ENCODE measurements around the gene ARSI.

Gene ARSI

DNA sequence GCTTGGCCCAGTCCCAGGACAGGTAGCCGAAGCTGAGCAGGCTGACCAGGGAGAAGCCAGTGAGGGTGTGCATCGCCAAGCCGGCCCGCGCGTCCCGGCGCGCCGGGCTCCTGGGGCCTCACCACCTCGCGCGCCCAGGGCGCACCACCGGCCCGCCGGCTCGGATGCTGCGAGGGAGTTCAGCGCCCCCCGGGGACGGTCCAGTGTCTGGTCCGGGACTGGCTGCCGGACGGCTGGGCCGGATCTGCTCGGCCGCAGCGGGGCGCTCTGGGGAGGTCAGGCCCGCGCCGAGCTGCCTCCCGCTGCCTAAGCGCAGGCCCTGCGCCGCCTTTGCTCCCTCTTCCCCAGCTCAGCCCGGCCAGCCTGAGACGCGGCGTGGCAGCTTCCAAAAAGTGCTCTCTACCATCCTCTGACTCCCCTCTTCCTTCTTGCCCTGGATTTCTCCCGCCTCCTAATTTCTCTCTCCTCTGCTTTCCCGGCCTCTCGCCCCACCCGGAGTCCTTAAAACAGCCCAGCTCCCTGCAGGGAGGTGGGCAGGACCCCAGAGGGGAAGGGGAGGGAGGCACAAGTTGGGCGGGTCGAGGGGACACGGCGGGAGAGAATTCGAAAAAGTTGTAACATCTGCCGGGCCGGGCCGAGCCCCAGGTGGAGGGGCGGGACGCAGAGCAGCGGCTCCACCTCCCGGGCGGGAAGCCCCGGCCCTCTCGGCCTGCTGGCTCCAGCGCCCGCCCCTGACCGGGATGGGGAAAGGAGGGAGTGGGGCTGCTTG is at the start of gene ARSI:
TSS of gene ARSI (minus strand) at position 605 of the 769 bp plus-strand sequence. CDS start at position 73, 532 bp downstream.
- no peak for DNase-seq

DNA sequence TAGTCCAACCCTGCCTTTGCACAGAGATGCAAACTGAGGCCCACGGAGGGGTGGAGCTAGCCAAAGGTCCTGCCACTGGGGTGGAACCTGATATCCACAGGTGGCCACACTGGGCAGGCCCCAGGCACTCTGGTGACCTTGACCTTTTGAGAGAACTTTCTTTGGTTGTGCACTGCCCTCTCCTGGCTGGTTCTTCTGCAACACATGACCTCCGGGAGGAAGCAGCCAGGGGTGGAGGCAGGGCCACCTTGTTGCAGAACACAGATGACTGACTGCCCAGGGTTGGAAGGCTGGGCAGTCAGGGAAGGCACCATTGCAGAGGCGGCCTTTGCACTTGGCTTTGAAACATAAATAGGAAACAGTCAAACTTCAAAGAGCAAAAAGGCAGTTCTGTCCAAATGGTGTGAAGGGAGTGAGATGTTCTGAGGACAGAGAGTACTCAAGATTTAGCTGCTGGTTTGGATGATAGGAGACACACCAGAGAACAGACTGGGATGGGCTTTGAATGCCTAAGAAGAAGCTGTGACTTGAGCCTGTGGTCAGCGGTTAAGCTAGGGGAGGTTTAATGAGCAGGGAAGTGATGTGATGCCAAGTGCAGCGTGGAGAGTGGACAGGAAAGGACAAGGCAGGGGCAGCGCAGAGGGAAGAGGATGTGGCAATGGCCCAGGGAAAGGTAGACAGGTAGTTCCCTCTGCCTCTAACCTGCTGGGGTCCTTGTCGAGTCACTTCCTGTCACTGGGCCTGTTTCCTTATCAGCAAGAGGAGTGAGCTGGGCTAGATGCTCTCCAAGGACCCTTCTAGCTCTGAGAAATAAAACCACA is 48.0 kb upstream of the ARSI start:
- DNase-seq: peak; percentile 66

DNA sequence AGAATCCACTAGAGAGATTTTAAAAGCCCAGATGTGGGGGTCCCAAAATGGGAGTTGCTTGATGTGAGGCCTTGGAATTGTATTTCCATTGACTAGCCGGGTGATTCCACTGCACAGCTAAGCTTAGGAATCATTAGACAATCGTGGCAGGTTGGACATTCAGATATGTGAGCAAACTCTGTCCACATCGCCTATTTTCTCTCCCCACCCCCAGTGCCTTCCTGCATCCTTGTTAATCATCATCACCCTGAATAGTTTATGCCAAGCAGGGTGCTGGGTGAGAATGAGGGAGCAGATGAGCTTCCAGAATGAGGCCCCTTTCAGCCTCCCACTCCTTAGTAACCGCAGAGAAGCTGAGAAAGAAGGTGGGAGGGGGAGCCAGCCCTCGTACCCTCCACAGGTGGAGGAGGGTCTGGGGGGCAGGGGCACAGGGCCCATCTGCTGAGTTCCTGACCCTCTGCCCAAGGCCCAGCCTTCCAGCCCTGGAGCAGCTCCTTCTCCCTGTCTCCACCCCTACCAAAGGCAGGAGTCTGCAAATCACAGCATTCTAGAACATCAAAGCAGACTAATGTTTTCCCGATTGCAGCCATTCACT is 47.1 kb upstream of the ARSI start:
- DNase-seq: no peak

DNA sequence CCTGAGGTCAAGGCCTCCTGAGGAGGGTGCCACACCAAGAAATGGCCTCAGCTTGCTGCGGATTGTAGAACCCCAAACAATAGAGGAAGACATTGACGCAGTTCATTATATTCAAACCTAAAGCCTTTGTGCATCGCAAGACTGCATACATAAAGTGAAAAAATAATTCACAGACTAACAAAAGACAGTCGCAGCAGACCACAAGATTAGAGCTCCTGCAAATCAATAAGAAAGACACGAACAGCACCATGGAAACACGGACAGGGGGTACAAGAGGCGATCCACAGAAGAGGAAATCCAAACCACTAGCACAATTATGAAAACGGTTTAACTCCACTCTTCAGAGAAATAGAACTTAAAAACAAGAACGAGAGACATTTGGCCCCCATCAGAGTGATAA is 44.7 kb upstream of the ARSI start:
- DNase-seq: no peak

DNA sequence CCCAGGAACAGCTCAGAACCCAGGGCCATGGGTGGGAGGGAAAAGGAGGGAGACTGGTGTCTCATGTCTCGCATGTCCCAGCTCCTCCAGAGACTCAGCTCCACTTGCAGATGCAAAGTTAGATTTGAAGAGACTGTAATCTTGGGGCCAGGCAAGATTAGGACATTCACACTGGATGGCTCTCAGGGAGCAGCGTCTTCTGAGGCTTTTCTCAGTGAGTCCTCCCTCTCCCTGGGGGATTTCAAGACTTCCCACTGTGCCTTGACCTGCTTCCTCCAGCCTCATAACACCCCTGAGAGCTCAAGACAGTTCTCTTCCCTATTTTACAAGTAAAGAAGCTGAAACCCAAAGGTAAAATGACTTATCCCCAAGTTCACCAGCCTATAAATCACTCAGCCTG is 44.3 kb upstream of the ARSI start:
- no peak for DNase-seq

DNA sequence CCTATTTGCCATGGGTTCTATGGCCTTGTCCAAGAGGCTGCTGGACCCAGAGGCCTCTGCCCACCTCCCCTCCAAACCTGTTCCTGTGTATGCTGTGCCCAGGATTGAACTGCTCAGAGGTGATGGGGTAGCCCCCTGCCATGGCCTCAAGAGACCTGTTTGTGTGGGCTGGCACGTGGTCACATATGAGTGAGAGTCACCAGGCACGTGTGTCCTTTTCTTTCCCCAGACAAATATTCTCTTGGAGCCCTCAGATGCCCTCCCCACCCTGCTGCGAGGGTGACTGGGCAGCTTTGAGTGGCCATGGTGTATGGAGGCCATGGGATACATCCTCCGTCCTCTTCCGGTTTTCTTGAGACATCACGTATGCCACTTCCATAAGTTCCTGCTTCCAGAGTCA is 43.9 kb upstream of the ARSI start:
- DNase-seq: no peak

DNA sequence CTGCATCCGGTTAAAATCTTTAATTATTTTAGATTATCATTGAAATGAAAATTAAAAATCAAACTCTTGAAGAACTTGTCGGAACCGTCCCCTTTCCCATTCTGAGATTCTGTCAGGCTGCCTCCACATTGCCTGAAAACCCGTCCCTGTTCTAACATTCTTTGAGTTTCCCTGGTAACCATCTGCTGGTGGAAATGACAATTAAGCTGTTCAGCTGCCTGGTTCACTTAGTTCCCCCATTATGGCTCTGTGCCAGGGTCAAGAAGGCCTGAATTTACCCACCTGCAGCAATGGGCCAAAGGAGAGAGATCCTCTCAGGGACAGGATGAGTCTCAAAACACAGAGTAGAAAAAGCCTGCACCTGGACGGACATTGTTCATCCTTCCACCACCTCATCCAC is 43.0 kb upstream of the ARSI start:
- DNase-seq: no peak

DNA sequence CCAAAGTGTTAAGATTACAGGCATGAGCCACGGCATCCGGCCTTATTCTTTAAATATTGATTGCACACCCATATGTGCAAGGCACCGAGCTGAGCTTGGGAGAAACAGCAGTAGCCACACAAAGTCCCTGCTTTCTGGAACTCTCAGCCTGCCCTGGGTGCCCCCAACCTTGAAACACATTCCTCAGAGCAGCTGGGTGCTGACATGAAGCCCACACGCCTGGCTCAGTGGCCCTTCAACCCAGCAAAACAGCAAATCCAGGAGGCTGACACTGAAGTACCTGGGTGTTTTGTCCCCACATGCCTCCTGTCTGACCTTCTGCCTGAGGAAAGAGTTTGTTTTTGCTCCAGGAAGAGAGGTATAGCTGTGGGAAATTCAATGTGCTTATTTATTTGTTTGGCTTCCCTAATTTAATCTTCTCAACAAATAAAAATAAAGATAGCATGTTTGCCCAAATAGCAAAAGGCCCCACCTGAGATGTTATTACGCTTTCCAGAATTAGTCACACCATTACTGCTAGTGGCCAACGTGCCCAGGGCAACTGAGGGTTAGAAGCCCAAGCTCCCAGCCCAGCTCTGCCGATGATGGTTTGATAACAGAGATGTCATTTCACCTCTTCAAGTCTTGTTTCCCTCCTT is 41.4 kb upstream of the ARSI start:
- no peak for DNase-seq

DNA sequence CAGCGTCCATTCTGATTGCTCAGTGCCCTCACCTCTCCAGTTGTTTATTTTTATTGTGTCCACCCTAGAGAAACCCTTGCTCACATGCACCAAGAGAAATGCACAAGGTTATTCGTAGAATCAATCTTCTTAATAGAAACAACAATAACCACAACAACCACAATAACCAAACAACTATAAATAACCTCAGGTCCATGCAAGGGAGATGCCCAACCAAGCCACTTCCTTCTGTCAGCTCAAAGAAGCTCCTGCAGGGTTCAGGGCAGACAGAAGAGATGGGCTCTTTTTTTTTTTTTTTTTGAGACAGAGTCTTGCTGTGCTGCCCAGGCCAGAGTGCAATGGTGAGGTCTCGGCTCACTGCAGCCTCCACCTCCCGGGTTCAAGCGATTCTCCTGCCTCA is 39.9 kb upstream of the ARSI start:
- DNase-seq: no peak

DNA sequence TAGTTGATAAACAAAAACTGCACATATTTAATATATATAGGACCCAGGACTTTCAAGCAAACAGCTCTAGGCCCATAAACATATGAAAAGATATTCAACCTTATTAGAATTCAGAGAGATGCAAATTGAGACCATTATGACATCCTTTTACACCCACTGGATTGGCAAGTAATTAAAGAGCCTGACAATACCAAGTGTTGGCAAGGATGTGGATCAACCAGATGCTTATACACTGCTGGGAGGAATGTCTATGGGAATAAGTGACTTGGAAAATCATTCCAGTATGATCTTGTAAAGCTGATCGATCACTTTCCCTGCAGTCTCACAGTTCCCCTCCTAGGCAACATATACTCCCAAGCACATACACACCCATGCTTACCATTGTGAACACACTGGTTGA is 39.3 kb upstream of the ARSI start:
- DNase-seq: no peak

DNA sequence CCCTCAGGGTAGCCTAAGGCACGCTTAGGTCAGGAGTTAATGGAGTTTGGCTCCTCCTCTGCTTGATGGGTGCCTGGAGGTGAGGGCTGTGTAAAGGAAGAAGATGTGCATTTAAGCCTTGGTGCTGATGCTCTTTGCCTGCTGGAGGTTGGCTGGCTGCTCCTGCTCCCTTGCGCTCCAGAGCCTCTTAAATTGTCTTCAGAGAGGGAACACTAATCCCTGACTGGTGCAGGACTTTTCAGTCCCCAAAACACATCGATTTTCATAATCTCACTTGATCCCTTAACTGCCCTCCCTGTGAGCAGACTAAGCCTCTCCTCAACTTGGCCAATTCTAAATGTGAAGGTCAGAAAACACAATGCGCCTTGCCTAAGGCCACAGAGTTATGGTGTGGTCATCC is 38.6 kb upstream of the ARSI start:
- DNase-seq: no peak

DNA sequence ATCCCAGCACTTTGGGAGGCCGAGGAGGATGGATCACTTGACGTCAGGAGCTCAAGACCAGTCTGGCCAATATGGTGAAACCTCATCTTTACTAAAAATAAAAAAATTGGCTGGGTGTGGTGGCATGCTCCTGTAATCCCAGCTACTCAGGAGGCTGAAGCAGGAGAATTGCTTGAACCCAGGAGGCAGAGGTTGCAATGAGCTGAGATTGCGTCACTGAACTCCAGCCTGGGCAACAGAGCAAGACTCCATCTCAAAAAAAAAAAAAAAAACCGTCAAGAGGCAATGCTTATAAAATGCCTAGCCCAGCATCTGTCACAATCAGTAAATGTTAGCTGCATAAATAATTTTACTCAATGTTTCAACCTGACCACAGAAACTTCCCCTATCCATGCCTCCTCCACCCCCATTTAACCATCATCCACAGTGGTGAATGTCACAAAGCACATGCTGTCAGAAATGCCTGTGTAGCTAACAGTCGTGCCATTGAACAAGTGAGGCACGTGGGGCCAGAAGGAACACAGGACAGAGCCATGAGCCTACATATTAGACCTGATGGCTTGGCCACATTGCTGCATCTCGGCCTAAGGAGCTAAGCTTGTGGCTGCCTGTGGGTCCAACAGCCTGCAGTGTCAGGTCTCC is 38.0 kb upstream of the ARSI start:
- no peak for DNase-seq

DNA sequence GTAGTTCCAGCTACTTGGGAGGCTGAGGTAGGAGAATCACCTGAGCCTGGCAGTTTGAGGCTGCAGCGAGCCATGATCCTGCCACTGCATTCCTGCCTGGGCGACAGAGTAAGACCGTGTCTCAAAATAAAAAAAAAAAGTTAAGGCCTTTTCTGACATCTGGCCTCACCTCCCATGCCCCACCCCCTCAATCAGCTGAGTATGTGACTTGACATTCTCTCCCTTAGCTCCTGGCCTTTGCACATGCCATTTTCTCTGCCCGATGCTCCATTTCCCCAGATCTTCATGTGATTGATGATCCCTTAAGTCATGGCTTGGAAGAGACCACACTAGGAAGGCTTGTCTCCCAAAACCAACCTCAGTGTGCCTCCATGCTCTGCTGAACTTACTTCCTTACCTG is 37.1 kb upstream of the ARSI start:
- DNase-seq: no peak

DNA sequence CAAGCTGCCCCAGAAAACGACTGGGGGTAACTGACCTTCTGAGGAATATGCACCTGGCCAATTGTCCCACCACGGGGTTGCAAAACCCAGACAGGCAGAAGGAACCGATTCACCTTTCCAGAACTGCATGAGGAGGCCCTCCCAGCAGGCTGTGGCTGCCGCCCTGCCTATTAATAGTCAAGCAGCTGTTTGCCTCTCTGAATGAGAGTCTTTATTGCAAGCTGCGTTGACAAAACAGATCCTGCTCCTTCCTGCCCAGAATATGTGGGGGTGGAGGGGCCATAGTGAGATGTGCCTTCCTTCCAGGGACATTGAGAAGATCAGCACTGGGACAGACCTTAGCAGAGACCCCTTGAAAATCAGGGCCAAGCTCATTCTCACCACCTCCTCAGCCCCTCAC is 36.5 kb upstream of the ARSI start:
- DNase-seq: no peak

DNA sequence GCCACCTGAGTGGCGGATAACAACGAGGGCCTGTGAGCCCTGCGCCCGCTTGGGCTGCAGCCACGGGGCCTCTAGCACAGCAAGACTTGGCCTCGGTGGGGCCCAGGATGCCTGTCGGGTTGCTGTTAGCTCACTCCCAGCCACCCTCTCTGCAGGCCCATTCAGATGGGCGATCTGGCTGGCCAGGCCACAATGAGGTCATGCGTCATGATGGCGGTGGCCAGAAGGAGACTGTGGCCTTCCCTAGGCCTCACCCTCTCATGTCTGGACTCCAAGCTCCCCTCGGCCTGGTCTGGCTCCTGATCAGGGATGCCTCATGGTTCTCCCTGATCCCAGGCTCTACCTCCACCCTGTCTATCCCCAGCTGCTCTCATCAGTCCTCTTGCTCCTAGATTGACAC is 35.8 kb upstream of the ARSI start:
- DNase-seq: no peak

DNA sequence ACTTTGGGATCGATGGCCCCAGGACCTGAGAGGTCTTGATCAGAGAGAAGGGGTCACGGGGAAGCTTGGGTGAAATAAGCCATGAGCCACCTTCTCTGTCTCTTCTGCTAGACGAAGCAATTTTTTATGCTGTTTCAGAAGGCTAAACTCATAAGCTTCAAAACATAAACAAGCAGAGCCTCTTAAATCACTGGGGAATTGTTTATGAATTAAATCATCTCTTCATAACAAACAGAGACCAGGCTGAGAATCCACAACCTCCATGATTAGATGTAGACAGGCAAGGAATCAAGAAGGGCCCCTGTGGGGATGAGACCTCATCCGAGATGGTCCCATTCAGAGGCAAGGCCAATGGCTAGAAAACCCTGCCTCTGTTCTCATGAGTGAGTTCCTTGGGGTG is 33.1 kb upstream of the ARSI start:
- no peak for DNase-seq

DNA sequence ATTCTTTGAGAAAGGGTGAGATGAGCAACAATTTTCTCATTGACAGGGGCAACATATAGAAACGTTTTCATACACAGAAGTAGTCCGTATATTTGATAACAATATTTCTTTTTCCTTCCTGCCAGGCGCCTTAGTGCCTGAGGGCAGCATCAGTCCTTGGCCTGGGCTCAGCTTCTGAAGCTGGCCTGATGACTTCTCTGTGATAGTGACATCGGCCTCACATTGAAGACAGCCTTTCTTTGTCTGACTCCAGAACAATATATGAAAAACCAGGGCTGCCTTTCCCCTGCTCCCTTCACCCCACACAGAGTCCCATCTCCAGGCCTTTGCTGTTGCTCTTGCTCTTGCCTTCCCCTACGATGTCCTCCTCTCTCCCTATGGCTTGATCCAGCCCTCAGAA is 30.7 kb upstream of the ARSI start:
- no peak for DNase-seq

DNA sequence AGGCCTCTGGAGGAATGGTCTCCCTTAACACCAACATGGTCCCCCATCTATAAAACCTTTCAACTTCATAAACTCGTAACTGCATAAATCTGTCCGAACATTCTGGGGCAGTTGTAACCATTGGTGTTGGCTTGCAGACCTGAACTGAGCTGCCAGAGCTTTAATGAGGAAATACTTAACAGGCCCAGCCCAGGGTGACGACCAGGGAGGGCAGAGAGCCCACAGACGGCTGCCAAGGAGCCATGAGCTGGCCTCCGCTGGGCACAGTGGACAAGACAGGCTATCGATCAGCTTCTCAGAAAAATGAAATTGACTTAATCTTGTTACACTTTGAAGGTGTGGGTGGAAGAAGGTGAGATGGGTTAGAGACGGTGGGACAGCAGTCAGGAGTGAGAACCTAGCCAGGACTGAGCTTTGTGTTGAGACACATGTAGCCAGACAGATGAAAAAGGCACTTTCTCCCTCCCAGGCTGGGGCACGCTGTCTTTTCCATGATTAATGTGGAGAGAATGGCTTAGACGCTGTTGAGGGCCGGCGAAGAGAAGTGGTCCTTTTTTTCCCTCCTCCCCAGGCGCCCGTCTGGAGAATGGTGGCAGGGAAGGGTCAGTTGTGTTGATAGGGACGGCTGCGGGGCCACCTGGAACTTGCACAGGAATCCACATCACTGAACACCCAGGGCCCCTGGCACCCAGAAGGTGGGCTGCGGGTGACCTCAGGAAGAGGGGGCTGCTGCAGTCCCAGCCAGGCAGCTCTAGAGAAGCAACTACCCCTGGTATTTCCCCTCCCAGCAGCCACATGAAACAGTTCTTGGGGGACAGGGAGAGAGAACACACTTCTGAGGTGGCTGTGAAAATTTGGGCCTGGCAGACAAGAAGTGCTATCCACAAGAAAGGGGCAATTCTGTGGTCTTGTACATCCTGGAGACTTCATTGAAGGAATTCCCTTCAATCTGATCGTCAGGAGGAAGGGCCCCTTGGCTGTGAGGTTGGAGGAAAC is 27.5 kb upstream of the ARSI start:
- DNase-seq: no peak

DNA sequence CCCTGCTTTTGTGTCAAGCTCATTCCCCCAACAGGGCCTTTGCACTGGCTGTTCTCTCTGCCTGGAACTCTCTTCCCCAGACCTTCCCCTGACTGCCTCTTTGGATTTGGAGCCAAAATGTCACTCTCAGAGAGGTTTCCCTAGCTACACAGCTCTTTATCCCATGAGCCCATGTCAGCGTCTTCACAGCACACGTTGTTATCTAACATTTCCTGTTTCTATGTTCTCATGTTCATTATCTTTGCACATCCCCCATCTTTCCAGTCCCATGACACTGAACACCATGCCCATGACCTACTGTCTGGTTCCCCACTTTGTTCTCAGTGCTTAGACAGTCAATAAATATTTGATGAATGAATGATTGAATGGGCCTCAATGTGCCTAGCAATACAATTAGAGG is 26.3 kb upstream of the ARSI start:
- DNase-seq: no peak

DNA sequence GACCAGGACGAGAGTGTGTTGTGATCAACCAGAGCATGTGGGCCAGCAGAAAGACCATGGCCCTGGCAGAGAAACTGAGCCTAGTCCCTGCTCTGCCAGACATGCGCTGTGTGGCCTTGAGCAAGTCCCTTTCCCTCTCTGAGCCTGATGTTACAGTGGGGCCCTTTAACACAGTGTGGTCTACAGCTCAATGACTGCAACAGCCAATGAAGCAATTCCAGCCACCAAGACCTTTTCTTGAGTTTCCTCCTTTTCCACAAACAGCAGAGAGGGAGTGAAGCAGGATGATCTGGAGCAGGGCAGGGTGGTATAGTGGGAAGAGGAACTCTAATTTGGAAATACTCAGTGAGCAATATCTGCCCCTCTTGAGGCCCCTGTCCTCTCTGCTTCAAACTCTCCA is 25.8 kb upstream of the ARSI start:
- no peak for DNase-seq

DNA sequence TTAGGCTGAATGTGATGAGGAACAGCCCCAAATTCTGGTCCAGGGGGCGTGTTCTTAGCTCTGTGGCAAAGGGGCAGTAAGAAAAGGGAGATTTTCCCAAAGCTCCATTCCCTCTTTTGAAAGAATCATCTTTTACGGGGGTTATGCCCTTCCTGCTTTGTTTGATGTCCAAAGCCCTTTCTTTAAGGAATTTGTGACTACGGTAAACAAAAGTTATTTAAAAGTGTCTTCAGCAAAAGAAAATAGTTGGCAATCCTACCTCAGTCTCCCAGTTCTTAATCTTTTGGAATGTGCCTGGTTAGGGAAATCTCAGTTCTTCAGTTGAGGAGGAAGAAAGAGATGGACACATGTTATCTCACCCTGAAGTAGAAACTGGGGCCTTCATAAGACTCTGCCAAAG is 24.4 kb upstream of the ARSI start:
- DNase-seq: no peak

DNA sequence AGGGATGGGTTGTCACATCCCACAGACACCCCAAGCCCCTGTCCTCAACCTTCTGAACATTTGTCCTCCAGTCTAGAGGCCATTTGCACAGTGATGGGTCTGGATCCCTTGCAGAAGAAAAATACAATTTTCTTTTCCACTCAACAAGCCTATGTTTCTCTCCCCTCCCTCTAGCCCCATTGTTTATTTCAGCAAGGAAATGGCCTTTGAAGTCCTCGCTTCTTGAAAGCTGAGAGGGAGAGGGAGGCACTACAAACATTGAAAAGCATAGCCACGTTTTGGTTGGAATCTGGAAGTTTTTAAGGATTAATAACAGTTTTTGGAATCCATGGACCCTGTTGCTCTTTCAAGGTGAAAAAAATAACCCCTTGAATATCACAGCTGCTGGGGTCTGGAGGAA is 24.0 kb upstream of the ARSI start:
- no peak for DNase-seq
